GM12878 (cell line): ENCODE measurements around the gene ABRACL. TPM values are rescaled to one million over a fixed set of nuclear protein-coding genes. Genes with fewer than 3 reads are reported as not detected.

Experiments used
- ATAC-seq: fragments of 200-7000 bp; cut with Tn5 transposase; 3 replicates; pipeline ENCODE4 v1.9.1; 2020; ENCODE audit warnings: mild to moderate bottlenecking, moderate library complexity
- BruUV-seq: library from RNA; stranded (reverse); fragments of 400-500 nt; replicated peaks from 2 replicates; lab custom pipeline; 2021; lab: Mats Ljungman, UMichigan
- CTCF ChIA-PET: fragments of 300-600 bp; sonication (Branson Sonifier 250); formaldehyde crosslinking; extraction: SDS; loops from one replicate; lab custom pipeline; 2021; ENCODE audit warnings: inconsistent platforms; lab: Yijun Ruan, JAX
- POLR2A ChIA-PET: fragments of 350-600 bp; formaldehyde crosslinking; extraction: SDS; loops from one replicate; lab custom pipeline; 2021; ENCODE audit warnings: inconsistent platforms; lab: Charles Lee
- RAD21 ChIA-PET: fragments of 300-600 bp; sonication (Branson Sonifier 250); formaldehyde crosslinking; loops from one replicate; lab custom pipeline; 2023; ENCODE audit warnings: antibody characterized with exemption; ENCODE audit not compliant: unreplicated experiment; lab: Charles Lee
- SMC1A ChIA-PET: fragments of 300-600 bp; sonication (Branson Sonifier 250); formaldehyde crosslinking; loops from one replicate; lab custom pipeline; 2023; ENCODE audit not compliant: unreplicated experiment, uncharacterized antibody; lab: Charles Lee
- DNase-seq: peaks from one replicate; pipeline ENCODE4 v3.0.0-alpha.2; 2011; ENCODE audit warnings: low read depth, low spot score
- FAIRE-seq: peaks from 3 replicates; lab custom pipeline; 2011; peaks lifted over from hg19 to GRCh38; lab: Jason Lieb, UNC
- H2AFZ ChIP-seq: 2 replicates; pipeline ENCODE4 v1.6.0; 2011; ENCODE audit warnings: low read depth, low read length, control low read depth; ENCODE audit not compliant: control insufficient read depth
- H3K27ac ChIP-seq: 2 replicates; pipeline ENCODE4 v1.5.1; 2011; ENCODE audit warnings: control low read depth; ENCODE audit not compliant: control insufficient read depth, insufficient read depth
- H3K27me3 ChIP-seq, 2 experiments: replicated peaks in 1 of 2; 2 replicates each; pipeline versions ENCODE4 v1.6.0 to v1.6.1; 2011; ENCODE audit warnings: low read length in 1 of 2; ENCODE audit not compliant: control insufficient read depth in 2 of 2, insufficient read depth in 2 of 2
- H3K36me3 ChIP-seq, 2 experiments: 2 replicates each; pipeline ENCODE4 v1.5.1; 2011; ENCODE audit warnings: low read length in 1 of 2; ENCODE audit not compliant: control insufficient read depth in 2 of 2, insufficient read depth in 2 of 2
- H3K4me1 ChIP-seq: 2 replicates; pipeline ENCODE4 v1.6.1; 2011; ENCODE audit warnings: mild to moderate bottlenecking, low read length, moderate library complexity, mixed read lengths; ENCODE audit not compliant: control insufficient read depth, insufficient read depth
- H3K4me2 ChIP-seq: 2 replicates; pipeline ENCODE4 v1.6.0; 2011; ENCODE audit warnings: control low read depth; ENCODE audit not compliant: control insufficient read depth, insufficient read depth
- H3K4me3 ChIP-seq: fragments of 200-600 bp; sonication (generic); 2 replicates; pipeline ENCODE4 v1.5.1; 2016
- H3K79me2 ChIP-seq: 2 replicates; pipeline ENCODE4 v1.6.0; 2011; ENCODE audit warnings: low read length; ENCODE audit not compliant: control insufficient read depth, insufficient read depth
- H3K9ac ChIP-seq: 2 replicates; pipeline ENCODE4 v1.8.0; 2011; ENCODE audit warnings: low read length, control low read depth, mixed read lengths; ENCODE audit not compliant: control insufficient read depth, insufficient read depth
- H3K9me3 ChIP-seq: replicated peaks from 3 replicates; pipeline ENCODE4 v1.5.1; 2011; ENCODE audit warnings: mild to moderate bottlenecking, low read length; ENCODE audit not compliant: control insufficient read depth, insufficient read depth
- H4K20me1 ChIP-seq: 2 replicates; pipeline ENCODE4 v1.6.0; 2011; ENCODE audit not compliant: control insufficient read depth, insufficient read depth
- BRCA1 ChIP-seq: IDR thresholded peaks from 2 replicates; pipeline ENCODE4 v1.6.1; 2011; ENCODE audit warnings: low read depth, low read length, improper control_type of control experiment
- CEBPB ChIP-seq, 2 experiments: fragments of 150-350 bp in 1 of 2; IDR thresholded peaks; 2 replicates each; pipeline ENCODE4 v1.6.1; 2012 to 2014; ENCODE audit warnings: low read depth in 2 of 2, low read length in 2 of 2, borderline replicate concordance in 1 of 2, inconsistent platforms in 1 of 2
- CHD2 ChIP-seq: IDR thresholded peaks from 2 replicates; pipeline ENCODE4 v1.6.1; 2011; ENCODE audit warnings: low read depth, low read length, improper control_type of control experiment, borderline replicate concordance
- CHD4 ChIP-seq: fragments of 200-600 bp; sonication (generic); IDR thresholded peaks from 2 replicates; pipeline ENCODE4 v1.6.1; 2016; ENCODE audit warnings: mild to moderate bottlenecking
- CREM ChIP-seq: IDR thresholded peaks from 2 replicates; pipeline ENCODE4 v1.6.1; 2014; ENCODE audit warnings: antibody characterized with exemption, low read depth
- DPF2 ChIP-seq: fragments of 450-650 bp; IDR thresholded peaks from 2 replicates; pipeline ENCODE4 v1.6.1; 2017; ENCODE audit warnings: mild to moderate bottlenecking
- EGR1 ChIP-seq, 2 experiments: IDR thresholded peaks; 1 replicate in 1 of 2; 2 replicates in 1 of 2; pipeline ENCODE4 v1.6.1; 2011 to 2012; ENCODE audit warnings: low read depth in 2 of 2, low read length in 2 of 2, borderline replicate concordance in 1 of 2, mild to moderate bottlenecking in 1 of 2, moderate library complexity in 1 of 2
- FOXK2 ChIP-seq: fragments of 450-650 bp; IDR thresholded peaks from 2 replicates; pipeline ENCODE4 v1.6.1; 2017; ENCODE audit warnings: mild to moderate bottlenecking, moderate library complexity
- GATAD2B ChIP-seq: fragments of 450-650 bp; conservative IDR thresholded peaks from 2 replicates; pipeline ENCODE4 v1.6.1; 2017; ENCODE audit warnings: low read depth, mild to moderate bottlenecking, moderate library complexity
- JUND ChIP-seq: IDR thresholded peaks from 2 replicates; pipeline ENCODE4 v1.6.1; 2012; ENCODE audit warnings: low read depth, mild to moderate bottlenecking, low read length, improper control_type of control experiment, moderate library complexity
- MTA2 ChIP-seq: fragments of 450-650 bp; IDR thresholded peaks from 2 replicates; pipeline ENCODE4 v1.6.1; 2016; ENCODE audit warnings: low read depth, mild to moderate bottlenecking, moderate library complexity
- MXI1 ChIP-seq: fragments of 150-350 bp; IDR thresholded peaks from 2 replicates; pipeline ENCODE4 v1.6.1; 2011; ENCODE audit warnings: low read depth, mild to moderate bottlenecking, inconsistent platforms, low read length, improper control_type of control experiment
- NFXL1 ChIP-seq: fragments of 450-650 bp; IDR thresholded peaks from 2 replicates; pipeline ENCODE4 v1.6.1; 2017; ENCODE audit warnings: antibody characterized with exemption, mild to moderate bottlenecking, borderline replicate concordance
- PAX8 ChIP-seq: fragments of 450-650 bp; IDR thresholded peaks from 2 replicates; pipeline ENCODE4 v1.6.1; 2017; ENCODE audit warnings: mild to moderate bottlenecking, moderate library complexity
- RBBP5 ChIP-seq: fragments of 200-600 bp; sonication (generic); conservative IDR thresholded peaks from 2 replicates; pipeline ENCODE4 v1.6.1; 2016
- WGBS: methylation state at CpG from one replicate; pipeline ENCODE4 v1.1.6; 2016; ENCODE audit warnings: low lambda C conversion rate; ENCODE audit not compliant: insufficient replicate concordance, insufficient coverage; ENCODE audit errors: missing lambda C conversion rate; 5-methylcytosine and 5-hydroxymethylcytosine counted together
- in situ Hi-C: fragments of 300-500 bp; cut with MboI; formaldehyde crosslinking; loops from 9 replicates; pipeline ENCODE4 v1.14.3; 2018; ENCODE audit warnings: mixed read lengths
- intact Hi-C: fragments of 100-400 bp; cut with micrococcal nuclease; formaldehyde crosslinking; loops from one replicate; pipeline ENCODE4 v1.14.2; 2022; ENCODE audit not compliant: unreplicated experiment
- polyA plus RNA-seq, 11 experiments: library from polyadenylated mRNA; depleted of rRNA in 4 of 11; unstranded in 6 of 11; stranded (reverse) in 5 of 11; fragments of >200 nt; fragmentation: Nextera tagmentation in 4 of 11; fragmentation: Illumina TruSeq in 1 of 11; extraction: Ambion mirVana in 4 of 11; extraction: Trizol in 1 of 11; gene quantifications; 1 replicate in 1 of 11; 2 replicates in 10 of 11; pipeline versions ENCODE4 v1.2.1 to v1.2.3, GENCODE V29; 2011 to 2016; ENCODE audit warnings: inconsistent platforms in 2 of 11, missing spikeins in 2 of 11, low read depth in 1 of 11
- total RNA-seq, 4 experiments: library from RNA; depleted of rRNA in 3 of 4; stranded (reverse); fragments of >200 nt in 3 of 4; fragmentation: Illumina TruSeq in 1 of 4; extraction: Trizol in 1 of 4; gene quantifications; 2 replicates each; pipeline versions ENCODE4 v1.2.1 to v1.2.3, GENCODE V29; 2013 to 2021
- TF ChIP-seq, protein P1 (sequence below): fragments of 450-650 bp; IDR thresholded peaks from 2 replicates; pipeline ENCODE4 v1.6.1; 2016; ENCODE audit warnings: mild to moderate bottlenecking
- TF ChIP-seq, protein P2 (sequence below): fragments of 450-650 bp; IDR thresholded peaks from 2 replicates; pipeline ENCODE4 v1.6.1; 2014; ENCODE audit warnings: mild to moderate bottlenecking

Gene ABRACL
- total and polyA plus RNA-seq, 10 of the 15 experiments (the other 5 are each of a cell fraction or from before 2014, with no cell fraction given), result 111 to 647 (median 192) TPM

DNA sequence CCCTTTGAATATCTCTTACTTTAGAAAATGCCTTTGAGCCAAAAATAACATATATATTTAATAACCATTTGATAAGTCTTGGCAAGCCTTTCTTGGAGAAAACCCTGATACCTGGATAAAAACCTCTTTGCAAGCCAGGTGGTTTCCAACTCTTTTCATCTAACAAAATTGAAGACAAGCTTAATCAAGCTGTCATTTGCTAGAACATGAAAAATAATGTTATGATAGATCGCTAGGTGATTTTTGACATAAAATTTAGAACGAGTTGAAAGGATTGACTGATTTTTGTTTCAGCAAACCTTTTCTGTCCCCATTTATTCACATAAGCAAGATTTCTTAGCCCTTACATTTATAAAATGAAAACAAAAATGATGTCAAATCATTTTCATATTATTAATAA lies 44.6 kb downstream of the ABRACL start:
- intact Hi-C loops (no loop called here), in situ Hi-C loops (no loop called here)
- SMC1A ChIA-PET, result no interaction called here
- Histone ChIP-seq H3K4me1 (no peaks in the 10 kb centered on the region), H3K36me3 (no peaks in the 10 kb centered on the region), H3K4me3 (no peak overlapping the region), H3K27me3 (no peaks in the 10 kb centered on the region; a peak in 1 of 4 replicates), H4K20me1 (no peaks in the 10 kb centered on the region), H3K4me2 (no peak overlapping the region), H3K79me2 (no peaks in the 10 kb centered on the region), H3K27ac (no peak overlapping the region), H3K9me3 (no peaks in the 10 kb centered on the region), H3K9ac (no peak overlapping the region), H2AFZ (no peak overlapping the region)
- FAIRE-seq, result no peak
- CTCF ChIA-PET, result no interaction called here
- DNase-seq, result no peak
- no peak for ATAC-seq
- POLR2A ChIA-PET, result no interaction called here
- no peak for TF ChIP-seq MTA2
- 26% methylated on average over 2 of the region's 2 CpGs for WGBS
- BruUV-seq, result no TSS peak
- RAD21 ChIA-PET, result no interaction called here

DNA sequence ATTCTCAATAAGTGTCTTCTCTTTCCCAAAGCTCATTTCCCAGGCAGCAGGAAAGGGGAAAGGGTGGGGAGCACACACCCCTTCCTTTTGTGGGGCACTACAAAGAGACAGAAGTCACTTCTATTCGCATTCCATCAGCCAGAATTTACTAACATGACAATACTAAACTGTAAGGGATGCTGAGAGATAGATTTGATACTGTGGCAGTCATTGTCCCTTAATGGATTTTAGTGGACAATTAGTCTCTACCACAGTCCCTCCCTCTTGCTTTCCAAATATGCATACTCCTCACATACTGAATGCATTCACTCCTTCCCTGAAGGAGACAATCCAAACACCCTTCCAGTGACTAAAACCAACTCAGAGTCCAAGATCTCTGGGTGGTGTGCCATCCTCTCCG lies 50.5 kb downstream of the ABRACL start:
- TF ChIP-seq BRCA1, result no peak
- TF ChIP-seq GATAD2B, result no peak
- no peak for TF ChIP-seq JUND
- no peak for TF ChIP-seq NFXL1
- TF ChIP-seq MXI1, result no peak
- TF ChIP-seq RBBP5, result no peak
- no peak for TF ChIP-seq CHD4
- TF ChIP-seq CHD2, result no peak
- TF ChIP-seq PAX8, result no peak
- TF ChIP-seq CREM, result no peak
- no peak for TF ChIP-seq EGR1 (IDR thresholded peaks at IDR 0.05; ENCODE audit: borderline replicate concordance in 1 of 2, low read depth in 2 of 2, low read length in 2 of 2)
- TF ChIP-seq, protein P1, sequence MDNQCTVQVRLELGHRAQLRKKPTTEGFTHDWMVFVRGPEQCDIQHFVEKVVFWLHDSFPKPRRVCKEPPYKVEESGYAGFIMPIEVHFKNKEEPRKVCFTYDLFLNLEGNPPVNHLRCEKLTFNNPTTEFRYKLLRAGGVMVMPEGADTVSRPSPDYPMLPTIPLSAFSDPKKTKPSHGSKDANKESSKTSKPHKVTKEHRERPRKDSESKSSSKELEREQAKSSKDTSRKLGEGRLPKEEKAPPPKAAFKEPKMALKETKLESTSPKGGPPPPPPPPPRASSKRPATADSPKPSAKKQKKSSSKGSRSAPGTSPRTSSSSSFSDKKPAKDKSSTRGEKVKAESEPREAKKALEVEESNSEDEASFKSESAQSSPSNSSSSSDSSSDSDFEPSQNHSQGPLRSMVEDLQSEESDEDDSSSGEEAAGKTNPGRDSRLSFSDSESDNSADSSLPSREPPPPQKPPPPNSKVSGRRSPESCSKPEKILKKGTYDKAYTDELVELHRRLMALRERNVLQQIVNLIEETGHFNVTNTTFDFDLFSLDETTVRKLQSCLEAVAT, result no peak
- TF ChIP-seq CEBPB (IDR thresholded peaks at IDR 0.05; ENCODE audit: borderline replicate concordance in 1 of 2, low read depth in 2 of 2, low read length in 2 of 2), result no peak
- TF ChIP-seq, protein P2, sequence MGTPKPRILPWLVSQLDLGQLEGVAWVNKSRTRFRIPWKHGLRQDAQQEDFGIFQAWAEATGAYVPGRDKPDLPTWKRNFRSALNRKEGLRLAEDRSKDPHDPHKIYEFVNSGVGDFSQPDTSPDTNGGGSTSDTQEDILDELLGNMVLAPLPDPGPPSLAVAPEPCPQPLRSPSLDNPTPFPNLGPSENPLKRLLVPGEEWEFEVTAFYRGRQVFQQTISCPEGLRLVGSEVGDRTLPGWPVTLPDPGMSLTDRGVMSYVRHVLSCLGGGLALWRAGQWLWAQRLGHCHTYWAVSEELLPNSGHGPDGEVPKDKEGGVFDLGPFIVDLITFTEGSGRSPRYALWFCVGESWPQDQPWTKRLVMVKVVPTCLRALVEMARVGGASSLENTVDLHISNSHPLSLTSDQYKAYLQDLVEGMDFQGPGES, result no peak
- TF ChIP-seq FOXK2, result no peak
- TF ChIP-seq DPF2, result no peak
- H3K4me2 ChIP-seq, result no peak overlapping the region
- 48% methylated on average over 2 of the region's 2 CpGs for WGBS
- BruUV-seq, result no TSS peak
- ChIA-PET RAD21 (no interaction called here), CTCF (no interaction called here), POLR2A (no interaction called here), SMC1A (no interaction called here)
- intact Hi-C loops, result no loop called here
- H4K20me1 ChIP-seq, result no peaks in the 10 kb centered on the region
- no peak for DNase-seq
- no peaks in the 10 kb centered on the region for H3K9me3 ChIP-seq
- ATAC-seq, result no peak
- no peaks in the 10 kb centered on the region for H3K36me3 ChIP-seq
- H3K4me3 ChIP-seq, result no peak overlapping the region
- no peaks in the 10 kb centered on the region for H3K27me3 ChIP-seq
- in situ Hi-C loops, result no loop called here
- no peaks in the 10 kb centered on the region for H3K4me1 ChIP-seq
- no peak overlapping the region for H3K9ac ChIP-seq
- H3K79me2 ChIP-seq, result no peaks in the 10 kb centered on the region
- H2AFZ ChIP-seq, result no peak overlapping the region
- no peak overlapping the region for H3K27ac ChIP-seq
- FAIRE-seq, result no peak
